Measurements from ENCODE around the gene GRIN1. TPM values are rescaled to one million over a fixed set of nuclear protein-coding genes. Genes with fewer than 3 reads are reported as not detected.

GRIN1 gene
- total and polyA plus RNA-seq, 2 of the 8 experiments (the other 6 are each of a cell fraction or from before 2014, with no cell fraction given), result 0.48 to 2.1 TPM

GRCh38 chr9:137191245-137191644 is 52.3 kb downstream of the GRIN1 start:
- H3K4me1 ChIP-seq (replicated peaks in 1 of 4; ENCODE audit: control insufficient read depth in 3 of 4, insufficient read depth in 4 of 4, low read length in 3 of 4), result peaks cover 0 to 34% (median 10%) of the 10 kb centered on the region in 4 experiments; a peak in 6 of 7 replicates
- no peak overlapping the region for H3K4me3 ChIP-seq (ENCODE audit: extremely low read depth in 1 of 4, insufficient read depth in 2 of 4, low read depth in 3 of 4, low read length in 4 of 4)
- H3K56ac ChIP-seq (replicated peaks; ENCODE audit: insufficient read length, low read depth, low read length), result no peak overlapping the region
- no peak overlapping the region for H3K4ac ChIP-seq (replicated peaks; ENCODE audit: insufficient read length, low read depth, low read length)
- peaks cover 15 to 36% of the 10 kb centered on the region in 2 experiments for H4K20me1 ChIP-seq (replicated peaks in 1 of 2; ENCODE audit: control insufficient read depth in 1 of 2, insufficient read depth in 2 of 2, low read length in 2 of 2)
- H3K79me1 ChIP-seq (ENCODE audit: low read depth, low read length), result peaks cover 12% of the 10 kb centered on the region
- H4K91ac ChIP-seq (replicated peaks; ENCODE audit: insufficient read length, low read length), result no peak overlapping the region
- no peak overlapping the region for H3K9ac ChIP-seq (replicated peaks in 1 of 4; ENCODE audit: extremely low read depth in 1 of 4, low read depth in 3 of 4, low read length in 3 of 4)
- no peak overlapping the region for H3K27ac ChIP-seq (ENCODE audit: low read depth, low read length)
- H2BK20ac ChIP-seq (ENCODE audit: low read length), result no peak overlapping the region
- WGBS, 2 experiments (ENCODE audit: extremely low coverage in 1 of 2, insufficient coverage in 1 of 2, insufficient read length in 1 of 2, insufficient replicate concordance in 2 of 2, low coverage in 1 of 2, low lambda C conversion rate in 2 of 2, missing lambda C conversion rate in 1 of 2), result 92% methylated on average over 3 of the region's 3 CpGs; no CpG with 5 or more reads in 1 of the 2 experiments
- H4K5ac ChIP-seq (ENCODE audit: insufficient read length, low read depth, low read length), result no peak overlapping the region
- no peak overlapping the region for H4K8ac ChIP-seq (ENCODE audit: extremely low read depth, insufficient read depth, low read length)
- H3K14ac ChIP-seq (ENCODE audit: insufficient read length), result no peak overlapping the region
- H3K4me2 ChIP-seq (ENCODE audit: insufficient read depth in 1 of 2, low read depth in 2 of 2, low read length in 2 of 2), result no peak overlapping the region
- H3K18ac ChIP-seq (ENCODE audit: extremely low read depth, low read length), result no peak overlapping the region
- FAIRE-seq (no peak), DNase-seq (ENCODE audit: low read depth in 1 of 2, low spot score in 2 of 2) (no peak)
- H2BK120ac ChIP-seq (replicated peaks; ENCODE audit: low read depth, low read length), result no peak overlapping the region
- H3K9me3 ChIP-seq (ENCODE audit: insufficient read depth in 2 of 2, low read depth in 1 of 2, low read length in 1 of 2), result no peaks in the 10 kb centered on the region
- ChIA-PET CTCF (ENCODE audit: partially characterized antibody) (interaction anchor here (1.4 to 14.0 kb wide), 6 partner anchors 8 to 61 kb away, joined by 3 to 204 read pairs (median 16); partner anchors contain the start of genes CYSRT1, RNF208, RNF224 and SLC34A3), POLR2A (ENCODE audit: partially characterized antibody) (interaction anchor here (0.8 to 11.0 kb wide), 8 partner anchors 10 to 62 kb away, joined by 3 to 107 read pairs (median 6); partner anchors contain the start of genes NDOR1, TMEM203 and TPRN)
- H3K79me2 ChIP-seq (ENCODE audit: control insufficient read depth in 1 of 2, insufficient read depth in 2 of 2, low read length in 2 of 2), result peaks cover 0 to 34% of the 10 kb centered on the region in 2 experiments; a peak in 2 of 4 replicates
- no peaks in the 10 kb centered on the region; a peak in 1 of 7 replicates for H3K27me3 ChIP-seq (replicated peaks in 1 of 4; ENCODE audit: control insufficient read depth in 3 of 4, extremely low read depth in 1 of 4, insufficient read depth in 3 of 4, low read length in 3 of 4)
- H2BK15ac ChIP-seq (ENCODE audit: low read length), result no peak overlapping the region
- H3K36me3 ChIP-seq (ENCODE audit: control insufficient read depth in 2 of 4, insufficient read depth in 4 of 4, low read length in 3 of 4), result peaks cover 0 to 4% (median 1%) of the 10 kb centered on the region in 4 experiments; a peak in 2 of 8 replicates
- H3K23me2 ChIP-seq (ENCODE audit: low read depth, low read length), result peaks cover 8% of the 10 kb centered on the region; the same call in 1 of the 2 replicates
- H2AK5ac ChIP-seq (ENCODE audit: low read depth, low read length), result no peak overlapping the region
- H3K23ac ChIP-seq (ENCODE audit: insufficient read length), result no peak overlapping the region
- no peak overlapping the region for H2AFZ ChIP-seq (ENCODE audit: low read length)
- H2BK5ac ChIP-seq (ENCODE audit: low read depth, low read length), result no peak overlapping the region
- H2BK12ac ChIP-seq (ENCODE audit: low read depth, low read length), result no peak overlapping the region
- TF ChIP-seq HDAC2 (IDR thresholded peaks at IDR 0.05; ENCODE audit: borderline replicate concordance in 1 of 2, low read depth in 2 of 2, low read length in 2 of 2), result no peak
- TF ChIP-seq SRF (IDR thresholded peaks at IDR 0.05; ENCODE audit: low read depth, low read length), result no peak
- no peak for TF ChIP-seq ZNF274 (IDR thresholded peaks at IDR 0.05; ENCODE audit: borderline replicate concordance, extremely low read depth, low read length)
- no peak for TF ChIP-seq E2F6 (IDR thresholded peaks at IDR 0.05)
- TF ChIP-seq CEBPB (IDR thresholded peaks at IDR 0.05; ENCODE audit: low read depth, low read length), result no peak
- no peak for TF ChIP-seq CREB1 (IDR thresholded peaks at IDR 0.05)
- no peak for TF ChIP-seq USF2 (IDR thresholded peaks at IDR 0.05; ENCODE audit: low read length)
- no peak for TF ChIP-seq SUZ12 (IDR thresholded peaks at IDR 0.05; ENCODE audit: low read length)
- no peak for TF ChIP-seq ASH2L (IDR thresholded peaks at IDR 0.05; ENCODE audit: low read length)
- TF ChIP-seq PHF8 (conservative IDR thresholded peaks at IDR 0.05; ENCODE audit: low read depth, low read length), result no peak
- TF ChIP-seq NANOG (IDR thresholded peaks at IDR 0.05; ENCODE audit: insufficient read depth, low read depth, low read length, poor library complexity, severe bottlenecking), result no peak

All from H1 (cell line).